Kidney epithelial cell (primary cell): Measurements from ENCODE around the gene GGA1. TPM values are rescaled to one million over a fixed set of nuclear protein-coding genes. Genes with fewer than 3 reads are reported as not detected.

Experiments
- DNase-seq: peaks from one replicate; pipeline ENCODE4 v3.0.0-alpha.2; 2010; ENCODE audit warnings: low read depth
- H3K27me3 ChIP-seq: 2 replicates; pipeline ENCODE4 v1.6.0; 2011; ENCODE audit warnings: low read length; ENCODE audit not compliant: control insufficient read depth, insufficient read depth
- H3K36me3 ChIP-seq: 2 replicates; pipeline ENCODE4 v1.5.1; 2011; ENCODE audit warnings: low read length; ENCODE audit not compliant: control insufficient read depth, insufficient read depth
- H3K4me3 ChIP-seq: 2 replicates; pipeline ENCODE4 v1.5.1; 2011; ENCODE audit warnings: low read depth, mild to moderate bottlenecking, control low read depth, low read length
- total RNA-seq: library from RNA; depleted of rRNA; stranded (reverse); fragments of >200 nt; gene quantifications from 2 replicates; pipeline ENCODE4 v1.2.3, GENCODE V29; 2015
- TF ChIP-seq, protein P1 (sequence below): IDR thresholded peaks from 2 replicates; pipeline ENCODE4 v1.5.1; 2011; ENCODE audit warnings: mild to moderate bottlenecking, moderate library complexity, low read length, control low read depth, inconsistent platforms; ENCODE audit not compliant: insufficient read depth, poor library complexity, severe bottlenecking

The GGA1 gene, protein sequence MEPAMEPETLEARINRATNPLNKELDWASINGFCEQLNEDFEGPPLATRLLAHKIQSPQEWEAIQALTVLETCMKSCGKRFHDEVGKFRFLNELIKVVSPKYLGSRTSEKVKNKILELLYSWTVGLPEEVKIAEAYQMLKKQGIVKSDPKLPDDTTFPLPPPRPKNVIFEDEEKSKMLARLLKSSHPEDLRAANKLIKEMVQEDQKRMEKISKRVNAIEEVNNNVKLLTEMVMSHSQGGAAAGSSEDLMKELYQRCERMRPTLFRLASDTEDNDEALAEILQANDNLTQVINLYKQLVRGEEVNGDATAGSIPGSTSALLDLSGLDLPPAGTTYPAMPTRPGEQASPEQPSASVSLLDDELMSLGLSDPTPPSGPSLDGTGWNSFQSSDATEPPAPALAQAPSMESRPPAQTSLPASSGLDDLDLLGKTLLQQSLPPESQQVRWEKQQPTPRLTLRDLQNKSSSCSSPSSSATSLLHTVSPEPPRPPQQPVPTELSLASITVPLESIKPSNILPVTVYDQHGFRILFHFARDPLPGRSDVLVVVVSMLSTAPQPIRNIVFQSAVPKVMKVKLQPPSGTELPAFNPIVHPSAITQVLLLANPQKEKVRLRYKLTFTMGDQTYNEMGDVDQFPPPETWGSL
- 65.9 and 75.2 TPM in 2 replicates for total RNA-seq

DNA sequence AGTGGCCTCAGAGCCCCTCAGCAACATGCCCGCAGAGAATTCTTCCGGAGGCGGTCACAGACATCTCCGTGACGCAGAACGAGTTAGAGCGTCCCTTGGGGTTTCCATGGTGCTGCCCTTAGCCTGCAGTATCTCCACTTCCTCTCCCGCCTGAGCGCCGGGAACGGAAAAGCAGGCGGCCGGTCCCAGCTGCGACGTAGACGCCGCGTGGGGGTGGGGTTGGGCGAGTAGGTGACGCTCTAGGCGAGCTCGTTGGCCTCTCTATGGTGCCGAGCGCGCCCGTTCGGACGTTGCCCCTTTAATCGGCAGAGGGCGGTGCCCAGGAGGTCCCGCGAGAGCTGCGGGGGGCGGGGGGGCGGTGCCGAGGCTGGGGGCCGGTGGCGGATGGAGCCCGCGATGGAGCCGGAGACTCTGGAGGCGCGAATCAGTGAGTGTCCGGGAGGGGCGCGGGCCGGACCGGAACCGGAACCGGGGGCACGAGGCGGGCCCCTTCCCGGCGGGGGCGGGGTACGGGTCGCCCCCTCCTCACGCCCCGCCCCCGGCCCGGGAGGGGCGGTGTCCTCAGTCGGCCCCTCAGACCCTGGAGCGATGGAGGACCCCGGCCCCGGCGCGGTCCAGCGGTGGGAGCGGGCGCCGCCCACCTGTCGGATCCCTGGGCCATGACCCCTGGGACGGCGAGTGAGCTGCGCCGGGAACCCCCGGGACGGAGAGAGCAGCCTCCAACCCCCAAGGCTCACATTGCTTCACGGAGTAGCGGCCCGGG is at the start of gene GGA1:
GGA1 (plus strand) TSS at position 358 of the 763 bp plus-strand sequence; CDS start at position 385, 27 bp downstream.
- H3K36me3 ChIP-seq = no peaks in the 10 kb centered on the region
- TF ChIP-seq, protein P1, sequence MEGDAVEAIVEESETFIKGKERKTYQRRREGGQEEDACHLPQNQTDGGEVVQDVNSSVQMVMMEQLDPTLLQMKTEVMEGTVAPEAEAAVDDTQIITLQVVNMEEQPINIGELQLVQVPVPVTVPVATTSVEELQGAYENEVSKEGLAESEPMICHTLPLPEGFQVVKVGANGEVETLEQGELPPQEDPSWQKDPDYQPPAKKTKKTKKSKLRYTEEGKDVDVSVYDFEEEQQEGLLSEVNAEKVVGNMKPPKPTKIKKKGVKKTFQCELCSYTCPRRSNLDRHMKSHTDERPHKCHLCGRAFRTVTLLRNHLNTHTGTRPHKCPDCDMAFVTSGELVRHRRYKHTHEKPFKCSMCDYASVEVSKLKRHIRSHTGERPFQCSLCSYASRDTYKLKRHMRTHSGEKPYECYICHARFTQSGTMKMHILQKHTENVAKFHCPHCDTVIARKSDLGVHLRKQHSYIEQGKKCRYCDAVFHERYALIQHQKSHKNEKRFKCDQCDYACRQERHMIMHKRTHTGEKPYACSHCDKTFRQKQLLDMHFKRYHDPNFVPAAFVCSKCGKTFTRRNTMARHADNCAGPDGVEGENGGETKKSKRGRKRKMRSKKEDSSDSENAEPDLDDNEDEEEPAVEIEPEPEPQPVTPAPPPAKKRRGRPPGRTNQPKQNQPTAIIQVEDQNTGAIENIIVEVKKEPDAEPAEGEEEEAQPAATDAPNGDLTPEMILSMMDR = no peak
- H3K4me3 ChIP-seq = peak within 1 kb of the TSS; percentile 90
- DNase-seq = peak; percentile 90
- peaks cover 4% of the 10 kb centered on the region for H3K27me3 ChIP-seq

DNA sequence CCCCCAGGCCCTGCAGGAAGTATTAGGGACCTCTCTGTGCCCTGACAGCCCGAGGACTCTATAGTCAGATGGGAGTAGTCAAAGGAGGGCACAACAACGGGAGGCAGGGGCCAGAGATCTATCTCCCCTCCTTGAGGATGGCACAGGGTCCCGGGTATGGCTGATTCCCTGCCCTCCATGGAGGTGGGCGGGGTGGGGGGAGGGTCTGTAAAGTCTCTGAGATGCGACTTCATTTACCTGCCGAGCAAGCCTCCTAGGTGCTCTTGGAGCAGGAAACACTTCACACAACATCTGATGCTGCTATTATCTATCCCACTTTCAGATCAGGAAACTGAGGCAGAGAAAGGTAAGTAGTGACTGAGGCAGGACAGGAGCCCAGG is 49.1 kb upstream of the GGA1 start:
- Histone ChIP-seq H3K4me3 (no peak overlapping the region), H3K36me3 (no peaks in the 10 kb centered on the region), H3K27me3 (no peaks in the 10 kb centered on the region)
- no peak for DNase-seq
- TF ChIP-seq, protein P1 = no peak

DNA sequence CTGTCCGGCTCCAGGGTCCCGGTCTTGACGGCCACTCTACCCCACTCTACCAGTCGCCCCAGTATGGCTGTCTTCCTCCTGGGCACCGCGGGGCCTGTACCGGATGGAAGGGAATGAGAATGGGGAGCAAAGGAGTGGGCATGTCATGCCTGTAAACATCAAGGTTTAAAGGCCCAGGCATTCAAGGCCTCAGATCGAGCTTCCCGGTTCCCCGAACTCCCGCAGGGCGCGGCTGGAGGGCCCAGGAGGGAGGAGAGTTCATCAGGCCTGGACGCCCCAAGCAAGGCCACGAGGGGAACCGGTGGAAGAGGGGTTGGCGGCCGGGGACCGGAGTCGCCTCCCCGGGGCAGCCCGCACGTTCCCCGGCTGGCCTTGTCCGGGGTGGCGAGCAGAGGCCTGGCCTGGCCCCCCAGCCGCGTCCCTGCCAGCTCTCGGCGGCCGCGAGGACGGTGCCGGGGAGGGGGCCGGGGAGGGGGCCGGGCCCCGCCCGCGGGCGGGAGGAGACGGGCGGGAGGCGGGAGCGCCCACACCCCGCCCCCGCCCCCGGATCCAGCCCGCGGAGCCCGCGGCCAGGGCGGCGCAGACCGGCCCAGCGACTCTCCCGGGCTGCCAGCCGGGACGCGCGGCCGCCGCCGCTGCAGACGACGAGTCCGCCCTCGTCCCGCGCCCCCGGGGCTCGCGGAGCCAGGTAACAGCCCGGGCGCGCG is 48.6 kb upstream of the GGA1 start, which contains the start of gene CDC42EP1:
CDC42EP1 (plus strand) TSS at position 580 of the 707 bp plus-strand sequence. CDS start 5,870 bp downstream, outside the sequence.
- Histone ChIP-seq H3K36me3 (no peaks in the 10 kb centered on the region), H3K27me3 (no peaks in the 10 kb centered on the region), H3K4me3 (peak within 1 kb of the TSS; percentile 55)
- no peak for DNase-seq
- TF ChIP-seq, protein P1 = no peak

DNA sequence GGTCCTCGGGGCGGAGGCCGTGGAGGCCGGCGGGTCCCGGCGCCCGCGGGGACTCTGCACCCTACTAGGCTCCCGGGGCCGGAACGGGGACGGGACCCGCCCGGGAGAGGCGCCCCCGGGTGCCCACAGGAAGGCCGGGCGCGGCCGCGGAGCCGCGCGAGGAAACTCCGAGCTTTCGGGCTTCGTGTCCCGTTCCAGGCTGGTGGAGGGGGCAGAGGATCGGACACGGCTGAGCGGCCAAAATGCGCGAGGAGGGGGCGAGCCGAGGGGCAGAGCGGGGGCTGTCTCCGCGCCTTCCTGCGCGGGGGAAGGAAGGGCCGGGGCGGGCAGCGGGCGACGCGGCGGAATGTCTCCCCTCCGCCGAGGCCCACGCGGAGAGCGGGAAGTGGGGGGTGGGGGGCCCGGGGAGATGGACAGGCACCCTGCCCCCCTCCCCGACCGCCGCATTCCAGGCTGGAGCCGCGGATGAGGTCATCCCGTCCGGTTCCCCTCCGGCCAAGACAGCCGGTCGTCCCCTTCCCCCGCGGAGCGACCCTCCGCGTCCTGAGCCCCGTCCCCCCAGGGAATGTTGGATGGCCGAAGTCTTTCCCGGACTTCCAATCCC is 47.9 kb upstream of the GGA1 start:
- DNase-seq = no peak
- TF ChIP-seq, protein P1 = no peak
- Histone ChIP-seq H3K36me3 (peaks cover under 1% of the 10 kb centered on the region), H3K4me3 (peak overlapping the region; percentile 55), H3K27me3 (no peaks in the 10 kb centered on the region)
